SK-N-SH treated with all-trans-retinoic acid at 6 μM for 48 hours (cell line): ENCODE data around the gene GRN.

Experiments
- ATAC-seq: fragments of 200-7000 bp; cut with Tn5 transposase; 3 replicates; pipeline ENCODE4 v1.9.1; 2020; ENCODE audit warnings: mild to moderate bottlenecking, moderate library complexity
- ARNTL ChIP-seq: fragments of 450-650 bp; formaldehyde crosslinking; IDR thresholded peaks from 2 replicates; pipeline ENCODE4 v1.5.0; 2020; ENCODE audit warnings: low read depth, mild to moderate bottlenecking, moderate library complexity, borderline replicate concordance
- BACH2 ChIP-seq: fragments of 250-450 bp; sonication (Bioruptor Pico); IDR thresholded peaks from 2 replicates; pipeline ENCODE4 v1.9.0; 2021; ENCODE audit warnings: mild to moderate bottlenecking, borderline replicate concordance
- CSRNP3 ChIP-seq: fragments of 250-450 bp; sonication (Bioruptor Pico); IDR thresholded peaks from 2 replicates; pipeline ENCODE4 v1.5.1; 2021; ENCODE audit warnings: mild to moderate bottlenecking, moderate library complexity
- ESRRG ChIP-seq: fragments of 250-450 bp; sonication (Bioruptor Pico); IDR thresholded peaks from 2 replicates; pipeline ENCODE4 v1.6.1; 2021; ENCODE audit warnings: mild to moderate bottlenecking
- GLIS3 ChIP-seq: fragments of 250-450 bp; sonication (Bioruptor Pico); IDR thresholded peaks from 2 replicates; pipeline ENCODE4 v1.5.0; 2020; ENCODE audit warnings: mild to moderate bottlenecking, moderate library complexity
- ISL1 ChIP-seq: fragments of 250-450 bp; sonication (Bioruptor Pico); IDR thresholded peaks from 2 replicates; pipeline ENCODE4 v2.1.2; 2022; ENCODE audit warnings: mild to moderate bottlenecking, moderate library complexity
- OSR1 ChIP-seq: fragments of 250-450 bp; sonication (Bioruptor Pico); IDR thresholded peaks from 2 replicates; pipeline ENCODE4 v1.8.0; 2022; ENCODE audit warnings: moderate library complexity, mild to moderate bottlenecking, inconsistent platforms
- PATZ1 ChIP-seq: fragments of 250-450 bp; sonication (Bioruptor Pico); IDR thresholded peaks from 2 replicates; pipeline ENCODE4 v1.8.0; 2020; ENCODE audit warnings: mild to moderate bottlenecking, moderate library complexity, borderline replicate concordance
- POU6F1 ChIP-seq: fragments of 250-450 bp; sonication (Bioruptor Pico); IDR thresholded peaks from 2 replicates; pipeline ENCODE4 v1.8.0; 2021; ENCODE audit warnings: low read depth, mild to moderate bottlenecking, moderate library complexity, borderline replicate concordance
- RARB ChIP-seq: fragments of 250-450 bp; sonication (Bioruptor Pico); IDR thresholded peaks from 2 replicates; pipeline ENCODE4 v1.8.0; 2021; ENCODE audit warnings: mild to moderate bottlenecking, moderate library complexity
- SNAI2 ChIP-seq: fragments of 250-450 bp; sonication (Bioruptor Pico); IDR thresholded peaks from 2 replicates; pipeline ENCODE4 v1.5.0; 2020; ENCODE audit warnings: mild to moderate bottlenecking, moderate library complexity
- TCF4 ChIP-seq: fragments of 250-450 bp; sonication (Bioruptor Pico); IDR thresholded peaks from 2 replicates; pipeline ENCODE4 v1.8.0; 2021; ENCODE audit warnings: mild to moderate bottlenecking, moderate library complexity, borderline replicate concordance
- TOX ChIP-seq: fragments of 250-450 bp; sonication (Bioruptor Pico); IDR thresholded peaks from 2 replicates; pipeline ENCODE4 v1.8.0; 2021; ENCODE audit warnings: mild to moderate bottlenecking, moderate library complexity, borderline replicate concordance
- ZC3H10 ChIP-seq: fragments of 250-450 bp; sonication (Bioruptor Pico); IDR thresholded peaks from 2 replicates; pipeline ENCODE4 v1.5.1; 2021; ENCODE audit warnings: mild to moderate bottlenecking, moderate library complexity
- ZFP30 ChIP-seq: fragments of 450-650 bp; formaldehyde crosslinking; IDR thresholded peaks from 2 replicates; pipeline ENCODE4 v1.5.0; 2022; ENCODE audit warnings: mild to moderate bottlenecking, moderate library complexity
- ZNF565 ChIP-seq: fragments of 450-650 bp; formaldehyde crosslinking; conservative IDR thresholded peaks from 2 replicates; pipeline ENCODE4 v1.5.0; 2020; ENCODE audit warnings: low read depth, mild to moderate bottlenecking, moderate library complexity
- ZNF70 ChIP-seq: fragments of 450-650 bp; formaldehyde crosslinking; IDR thresholded peaks from 2 replicates; pipeline ENCODE4 v1.5.0; 2020; ENCODE audit warnings: mild to moderate bottlenecking, moderate library complexity
- ZNF8 ChIP-seq: fragments of 450-650 bp; formaldehyde crosslinking; IDR thresholded peaks from 2 replicates; pipeline ENCODE4 v1.5.0; 2020; ENCODE audit warnings: mild to moderate bottlenecking, moderate library complexity

Gene GRN

GRCh38 chr17:44375196-44376017 is 30.3 kb downstream of the GRN start:
- TF ChIP-seq ZNF70 (no peak), POU6F1 (CRISPR knock-in tag) (no peak), ARNTL (CRISPR knock-in tag) (no peak), ESRRG (CRISPR knock-in tag) (no peak), ZC3H10 (CRISPR knock-in tag) (no peak), OSR1 (CRISPR knock-in tag) (no peak), RARB (no peak), PATZ1 (CRISPR knock-in tag) (no peak), ZFP30 (CRISPR knock-in tag) (no peak), ISL1 (CRISPR knock-in tag) (no peak), TCF4 (CRISPR knock-in tag) (no peak), ZNF8 (CRISPR knock-in tag) (no peak), SNAI2 (no peak), CSRNP3 (CRISPR knock-in tag) (no peak), ZNF565 (CRISPR knock-in tag) (no peak), BACH2 (CRISPR knock-in tag) (no peak)
- peak; percentile 15; the same call in 2 of the 3 replicates for ATAC-seq

- peak; percentile 74 for ATAC-seq
Measured at GRCh38 chr17:44376124-44376523, 31.0 kb downstream of the GRN start.

More at GRCh38 chr17:44376124-44376523, 31.0 kb downstream of the GRN start:
- no peak for TF ChIP-seq PATZ1 (CRISPR knock-in tag)
- no peak for TF ChIP-seq ZNF8 (CRISPR knock-in tag)
- TF ChIP-seq TOX (CRISPR knock-in tag), result no peak
- no peak for TF ChIP-seq CSRNP3 (CRISPR knock-in tag)
- no peak for TF ChIP-seq ESRRG (CRISPR knock-in tag)
- no peak for TF ChIP-seq TCF4 (CRISPR knock-in tag)
- no peak for TF ChIP-seq GLIS3
- no peak for TF ChIP-seq ARNTL (CRISPR knock-in tag)
- TF ChIP-seq ZFP30 (CRISPR knock-in tag), result no peak
- no peak for TF ChIP-seq BACH2 (CRISPR knock-in tag)
- no peak for TF ChIP-seq ISL1 (CRISPR knock-in tag)
- TF ChIP-seq OSR1 (CRISPR knock-in tag), result no peak
- no peak for TF ChIP-seq POU6F1 (CRISPR knock-in tag)
